ES-I3 (cell line): ENCODE measurements around the gene ANOS1.

ENCODE experiments used
- H3K36me3 ChIP-seq: 2 replicates; pipeline ENCODE4 v1.6.1; 2013; ENCODE audit warnings: mild to moderate bottlenecking, low read length, control low read depth, moderate library complexity; ENCODE audit not compliant: insufficient read depth
- H3K4me1 ChIP-seq: 2 replicates; pipeline ENCODE4 v1.6.1; 2013; ENCODE audit warnings: mild to moderate bottlenecking, control low read depth, low read length; ENCODE audit not compliant: insufficient read depth
- H3K9ac ChIP-seq: 2 replicates; pipeline ENCODE4 v1.6.1; 2013; ENCODE audit warnings: low read depth, mild to moderate bottlenecking, low read length, moderate library complexity
- H3K9me3 ChIP-seq: 2 replicates; pipeline ENCODE4 v1.6.1; 2013; ENCODE audit warnings: mild to moderate bottlenecking, low read length, moderate library complexity; ENCODE audit not compliant: control insufficient read depth, insufficient read depth

ANOS1 gene

DNA sequence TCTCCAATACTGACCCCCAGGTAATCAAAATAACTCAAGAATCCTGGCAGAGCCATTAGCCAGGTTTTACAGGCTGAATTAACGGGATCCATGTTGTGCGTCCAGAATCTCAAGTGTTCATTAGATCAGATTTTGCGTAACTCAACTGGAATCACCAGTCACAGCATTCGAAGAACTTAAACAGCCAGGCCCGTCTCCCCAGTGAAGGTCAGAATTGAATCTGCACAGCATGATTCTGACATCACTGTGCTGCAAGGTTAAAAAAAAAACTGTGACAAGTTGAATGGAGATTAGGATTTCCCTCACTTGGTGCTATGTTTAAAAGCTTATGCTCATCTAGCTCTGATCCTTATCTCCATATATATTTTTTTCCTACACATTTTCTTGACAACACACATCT is 96.1 kb downstream of the ANOS1 start:
- Histone ChIP-seq H3K4me1 (peaks cover 24% of the 10 kb centered on the region), H3K9me3 (0 out of 2 replicates have a peak, but pooled peaks cover 3% of the 10 kb centered on the region), H3K36me3 (no peaks in the 10 kb centered on the region; the same call in 1 of the 2 replicates), H3K9ac (no peak overlapping the region)

GRCh38 chrX:8632924-8633323 is 99.0 kb downstream of the ANOS1 start:
- Histone ChIP-seq H3K9ac (no peak overlapping the region), H3K36me3 (no peaks in the 10 kb centered on the region; the same call in 1 of the 2 replicates), H3K9me3 (0 out of 2 replicates have a peak, but pooled peaks cover 3% of the 10 kb centered on the region), H3K4me1 (peaks cover 21% of the 10 kb centered on the region)

- no peaks in the 10 kb centered on the region; the same call in 1 of the 2 replicates for H3K36me3 ChIP-seq
- H3K4me1 ChIP-seq = peaks cover 12% of the 10 kb centered on the region
- no peak overlapping the region for H3K9ac ChIP-seq
- H3K9me3 ChIP-seq = peaks cover 3% of the 10 kb centered on the region; the same call in 1 of the 2 replicates
Observed at GRCh38 chrX:8629871-8630270, 102.1 kb downstream of the ANOS1 start.

DNA sequence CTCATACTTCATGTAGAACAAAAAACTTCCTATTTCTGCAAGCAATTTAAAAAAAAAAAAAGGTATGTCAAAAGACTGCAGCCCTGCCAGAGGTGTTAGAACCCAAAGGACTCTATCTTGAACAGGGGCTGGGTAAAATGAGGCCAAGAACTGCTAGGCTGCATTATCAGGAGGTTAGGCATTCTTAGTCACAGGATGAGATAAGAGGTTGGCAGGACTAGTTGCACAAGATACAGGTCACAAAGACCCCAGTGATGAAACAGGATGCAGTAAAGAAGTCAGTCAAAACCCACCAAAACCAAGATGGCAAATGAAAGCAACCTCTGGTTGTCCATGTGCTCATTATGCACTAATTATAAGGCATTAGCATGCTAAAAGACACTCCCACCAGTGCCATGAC is 104.1 kb downstream of the ANOS1 start:
- H3K9me3 ChIP-seq = peaks cover 3% of the 10 kb centered on the region; the same call in 1 of the 2 replicates
- H3K4me1 ChIP-seq = 0 out of 2 replicates have a peak, but pooled peaks cover under 1% of the 10 kb centered on the region
- no peaks in the 10 kb centered on the region; the same call in 1 of the 2 replicates for H3K36me3 ChIP-seq

GRCh38 chrX:8607326-8607725 is 124.6 kb downstream of the ANOS1 start:
- H3K4me1 ChIP-seq = no peaks in the 10 kb centered on the region
- H3K9me3 ChIP-seq = no peaks in the 10 kb centered on the region
- H3K9ac ChIP-seq = no peak overlapping the region
- H3K36me3 ChIP-seq = no peaks in the 10 kb centered on the region

More for the DNA sequence above, 104.1 kb downstream of the ANOS1 start:
- no peak overlapping the region for H3K9ac ChIP-seq

GRCh38 chrX:8604131-8604530 is 127.8 kb downstream of the ANOS1 start:
- Histone ChIP-seq H3K4me1 (no peaks in the 10 kb centered on the region), H3K9ac (no peak overlapping the region), H3K9me3 (no peaks in the 10 kb centered on the region), H3K36me3 (no peaks in the 10 kb centered on the region)

DNA sequence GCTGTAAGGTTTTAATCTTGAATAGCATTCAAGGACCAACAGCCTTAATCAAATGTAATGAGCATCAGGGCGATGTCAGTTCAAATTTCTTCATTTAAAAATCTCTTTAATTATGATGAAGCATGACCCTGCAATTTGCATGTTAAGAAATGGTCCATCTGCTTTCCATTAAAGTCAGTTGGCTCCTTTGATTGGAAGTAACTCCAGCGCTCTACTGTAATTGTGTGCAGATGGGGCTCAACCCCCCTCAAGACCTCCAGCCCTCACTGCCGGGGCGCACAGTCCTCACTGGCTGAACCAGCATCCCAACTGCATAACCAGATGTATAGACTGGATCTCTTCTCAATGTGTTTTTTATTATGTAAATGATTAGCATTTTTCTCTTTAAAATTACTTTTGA is 140.4 kb downstream of the ANOS1 start:
- peaks cover 3% of the 10 kb centered on the region; the same call in 1 of the 2 replicates for H3K36me3 ChIP-seq
- H3K9ac ChIP-seq = no peak overlapping the region
- no peaks in the 10 kb centered on the region for H3K4me1 ChIP-seq
- no peaks in the 10 kb centered on the region for H3K9me3 ChIP-seq

- peaks cover 3% of the 10 kb centered on the region; the same call in 1 of the 2 replicates for H3K36me3 ChIP-seq
- H3K9me3 ChIP-seq = no peaks in the 10 kb centered on the region
- H3K4me1 ChIP-seq = no peaks in the 10 kb centered on the region
- no peak overlapping the region for H3K9ac ChIP-seq
Observed at GRCh38 chrX:8586953-8587352, 145.0 kb downstream of the ANOS1 start.

DNA sequence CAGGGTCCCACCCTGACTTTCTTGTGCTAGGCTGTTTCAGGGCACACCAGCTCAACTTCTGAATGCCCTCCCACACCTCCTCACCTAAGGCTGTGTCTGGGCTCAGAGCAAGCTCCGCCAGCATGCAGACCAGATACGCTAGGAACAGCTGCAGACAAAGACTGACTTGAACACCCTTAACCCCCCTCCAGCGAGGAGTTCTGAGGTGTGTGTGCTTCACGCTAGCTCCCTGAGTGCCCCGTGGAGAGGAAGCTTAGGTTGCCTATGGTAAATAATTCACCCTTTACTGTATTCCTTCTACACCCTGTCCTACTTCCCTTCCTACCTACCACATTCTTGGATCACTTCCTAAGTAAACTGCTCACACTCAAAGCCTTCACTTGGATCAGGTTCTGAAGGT is 152.3 kb downstream of the ANOS1 start:
- H3K9me3 ChIP-seq = no peaks in the 10 kb centered on the region
- no peak overlapping the region for H3K9ac ChIP-seq
- H3K4me1 ChIP-seq = no peaks in the 10 kb centered on the region
- H3K36me3 ChIP-seq = no peaks in the 10 kb centered on the region; the same call in 1 of the 2 replicates

- Histone ChIP-seq H3K4me1 (no peaks in the 10 kb centered on the region), H3K9ac (no peak overlapping the region), H3K9me3 (no peaks in the 10 kb centered on the region), H3K36me3 (no peaks in the 10 kb centered on the region; the same call in 1 of the 2 replicates)
Observed at GRCh38 chrX:8576821-8577220, 155.1 kb downstream of the ANOS1 start.

- Histone ChIP-seq H3K36me3 (no peaks in the 10 kb centered on the region; the same call in none of the 2 replicates), H3K4me1 (0 out of 2 replicates have a peak, but pooled peaks cover 3% of the 10 kb centered on the region), H3K9me3 (no peaks in the 10 kb centered on the region), H3K9ac (no peak overlapping the region)
Observed at GRCh38 chrX:8565729-8566128, 166.2 kb downstream of the ANOS1 start.

DNA sequence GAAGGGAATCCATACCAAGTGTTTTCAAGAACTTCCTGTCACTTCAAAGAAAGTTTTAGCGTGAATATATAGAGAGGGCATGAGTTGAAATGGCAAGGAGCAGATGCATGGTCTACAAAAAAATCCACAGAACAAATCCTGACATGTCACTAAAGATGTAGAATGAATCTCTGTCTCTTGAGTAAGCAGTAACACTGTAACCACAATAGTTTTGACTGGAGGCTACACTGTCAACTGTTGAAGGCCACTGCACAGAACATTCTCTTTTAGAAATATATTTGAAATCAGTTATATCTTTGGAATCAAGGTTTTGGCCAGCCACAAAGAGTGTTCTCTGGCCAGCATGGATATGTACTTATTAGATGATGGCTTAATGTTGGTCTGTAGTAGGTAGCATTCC is 183.5 kb downstream of the ANOS1 start:
- Histone ChIP-seq H3K4me1 (no peaks in the 10 kb centered on the region), H3K9me3 (no peaks in the 10 kb centered on the region), H3K36me3 (no peaks in the 10 kb centered on the region), H3K9ac (no peak overlapping the region)

DNA sequence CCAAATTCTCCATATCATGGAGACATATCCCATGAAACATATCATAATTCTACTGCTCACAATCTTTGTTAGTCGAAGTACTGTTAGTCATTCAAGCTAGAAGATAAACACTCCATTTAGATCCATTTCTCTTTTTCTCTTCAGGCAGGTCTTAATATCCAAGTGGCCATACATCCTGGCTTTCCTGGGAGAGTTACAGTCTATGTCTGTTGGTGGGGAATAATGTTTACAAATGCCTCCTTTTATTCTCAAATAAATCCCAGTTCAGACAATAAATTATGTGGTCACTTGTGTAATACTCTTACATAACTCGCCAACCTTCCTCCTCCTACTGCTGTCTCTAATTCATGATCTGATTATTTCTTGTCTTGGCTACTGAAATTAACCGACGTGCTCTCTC is 185.2 kb downstream of the ANOS1 start:
- Histone ChIP-seq H3K4me1 (no peaks in the 10 kb centered on the region), H3K9ac (no peak overlapping the region), H3K36me3 (no peaks in the 10 kb centered on the region), H3K9me3 (no peaks in the 10 kb centered on the region)

- Histone ChIP-seq H3K9ac (no peak overlapping the region), H3K36me3 (no peaks in the 10 kb centered on the region), H3K4me1 (no peaks in the 10 kb centered on the region), H3K9me3 (no peaks in the 10 kb centered on the region)
Observed at GRCh38 chrX:8520791-8521190, 211.1 kb downstream of the ANOS1 start.

DNA sequence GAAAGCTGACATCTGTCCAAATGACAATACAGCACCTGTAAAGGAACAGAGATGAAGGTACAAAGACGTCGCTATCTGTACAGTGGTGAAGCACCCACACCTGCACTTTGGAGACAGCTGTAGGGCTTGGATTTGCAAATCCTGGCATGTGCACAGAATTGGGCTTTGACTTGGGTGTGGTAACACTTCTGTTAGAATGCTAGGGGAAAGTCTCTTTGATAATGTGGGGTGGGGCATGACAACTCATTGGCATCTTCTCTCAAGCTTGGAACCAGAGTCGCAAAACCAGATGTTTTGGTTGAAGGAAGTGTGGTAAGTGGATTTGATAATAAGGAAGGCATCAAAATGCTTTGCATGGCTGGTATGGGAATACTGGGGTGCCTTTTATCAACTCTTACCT is 211.8 kb downstream of the ANOS1 start:
- no peaks in the 10 kb centered on the region for H3K9me3 ChIP-seq
- no peaks in the 10 kb centered on the region for H3K36me3 ChIP-seq

DNA sequence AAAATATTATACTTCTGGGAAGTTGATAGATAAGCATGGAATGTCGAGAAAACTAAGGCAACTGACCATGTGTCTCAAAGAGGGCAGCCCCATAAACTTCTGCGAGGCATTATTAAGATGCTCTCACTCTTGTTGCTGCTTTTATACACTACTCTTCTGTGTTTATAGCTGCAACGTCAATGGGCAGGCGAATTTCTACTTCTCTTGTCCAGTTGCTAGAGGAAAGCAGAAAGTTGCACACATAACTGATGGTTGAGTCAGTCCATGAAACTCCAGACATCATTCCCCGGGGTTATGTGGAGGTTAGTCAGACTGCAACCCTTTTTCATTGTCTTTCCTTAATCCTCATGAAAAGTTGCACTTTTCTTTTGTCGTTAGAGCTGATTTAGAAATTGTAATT is 227.5 kb downstream of the ANOS1 start:
- Histone ChIP-seq H3K36me3 (no peaks in the 10 kb centered on the region), H3K4me1 (no peaks in the 10 kb centered on the region), H3K9me3 (no peaks in the 10 kb centered on the region), H3K9ac (no peak overlapping the region)

More for the DNA sequence above, 211.8 kb downstream of the ANOS1 start:
- H3K4me1 ChIP-seq = no peaks in the 10 kb centered on the region
- H3K9ac ChIP-seq = no peak overlapping the region
